Activated CD4-positive, alpha-beta T cell treated with anti-CD3 and anti-CD28 coated beads, Interleukin-2, amount 10 ng/mL, durations not matched to agents 7 days and 5 days (primary cell): ENCODE results near the gene KIZ. TPM values are rescaled to one million over a fixed set of nuclear protein-coding genes. Genes with fewer than 3 reads are reported as not detected.
"Not testable (repeated sequence)": the region's sequence is repeated elsewhere in the genome, so short reads cannot be mapped to it uniquely, and the experiment has no call there.

Experiments
- CTCF ChIA-PET: fragments of 350-600 bp; sonication (Branson Sonifier 250); formaldehyde crosslinking; loops from one replicate; lab custom pipeline; 2021; ENCODE audit warnings: antibody characterized with exemption; lab: Charles Lee
- POLR2A ChIA-PET: fragments of 350-600 bp; sonication (Branson Sonifier 250); formaldehyde crosslinking; loops from one replicate; lab custom pipeline; 2021; ENCODE audit warnings: antibody characterized with exemption; lab: Charles Lee
- DNase-seq: peaks from one replicate; pipeline ENCODE4 v3.0.0-alpha.2; 2020
- H3K27ac Mint-ChIP-seq: one replicate; pipeline ENCODE4 v1.8.0; 2021; ENCODE audit warnings: mild to moderate bottlenecking, moderate library complexity, mixed read lengths
- H3K27me3 Mint-ChIP-seq: one replicate; pipeline ENCODE4 v1.8.0; 2021; ENCODE audit warnings: mixed read lengths
- H3K36me3 Mint-ChIP-seq: one replicate; pipeline ENCODE4 v1.8.0; 2021; ENCODE audit warnings: low read depth, mixed read lengths
- H3K4me1 Mint-ChIP-seq: one replicate; pipeline ENCODE4 v1.8.0; 2021; ENCODE audit warnings: mixed read lengths
- H3K4me3 Mint-ChIP-seq: one replicate; pipeline ENCODE4 v1.8.0; 2021; ENCODE audit warnings: mild to moderate bottlenecking, moderate library complexity, mixed read lengths
- H3K9me3 Mint-ChIP-seq: one replicate; pipeline ENCODE4 v1.8.0; 2021; ENCODE audit warnings: mixed read lengths
- total RNA-seq, 2 experiments: library from RNA; stranded (reverse); gene quantifications; one replicate each; pipeline ENCODE4 v1.2.3, GENCODE V29; 2021

The KIZ gene
- total RNA-seq, 2 experiments from 2014 or later = 13.6 to 15.3 TPM

DNA sequence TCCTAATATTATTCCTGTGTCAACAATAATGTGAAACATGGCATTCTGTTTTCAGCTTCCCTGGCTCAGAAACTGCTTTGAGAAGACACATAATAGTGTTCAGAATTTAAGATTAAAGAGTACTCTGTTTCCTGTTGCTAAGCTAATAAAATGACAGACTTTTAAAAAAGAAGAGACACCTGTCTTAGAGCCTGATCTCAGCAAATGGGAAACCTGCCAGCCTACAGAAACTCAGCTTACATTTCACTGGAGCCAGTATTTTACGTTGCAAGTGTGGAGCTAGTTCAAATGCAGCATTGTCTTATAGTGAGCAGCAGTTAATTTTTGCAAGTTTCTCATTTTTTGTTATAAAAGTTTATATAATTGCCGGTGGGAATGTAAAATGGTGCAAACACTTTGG is 28.8 kb downstream of the KIZ start:
- H3K4me1 Mint-ChIP-seq = peaks cover 5% of the 10 kb centered on the region
- DNase-seq = no peak
- H3K4me3 Mint-ChIP-seq = no peak overlapping the region
- H3K36me3 Mint-ChIP-seq = peaks cover 2% of the 10 kb centered on the region
- no peaks in the 10 kb centered on the region for H3K9me3 Mint-ChIP-seq
- H3K27ac Mint-ChIP-seq = no peak overlapping the region
- POLR2A ChIA-PET = no interaction called here
- CTCF ChIA-PET = interaction anchor here (1.6 kb wide), 1 partner anchor 81 kb away, joined by 4 read pairs; no protein-coding TSS in a partner anchor
- no peaks in the 10 kb centered on the region for H3K27me3 Mint-ChIP-seq

DNA sequence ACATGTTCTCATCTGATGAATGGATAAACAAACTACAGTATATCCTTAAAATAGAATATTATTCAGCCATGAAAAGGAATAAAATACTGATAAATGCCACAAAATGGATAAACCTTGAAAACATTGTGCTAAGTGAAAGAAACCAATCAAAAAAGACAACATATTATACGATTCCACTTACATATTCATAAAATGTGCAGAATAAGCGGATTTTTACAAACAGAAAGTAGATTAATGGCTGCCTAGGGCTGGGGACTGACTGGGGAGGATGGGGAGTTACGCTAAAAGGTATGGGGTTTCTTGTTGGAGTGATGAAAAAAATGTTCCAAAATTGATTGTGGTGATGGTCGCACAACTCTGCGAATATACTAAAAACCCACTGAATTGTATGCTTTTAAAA is 29.4 kb downstream of the KIZ start:
- CTCF ChIA-PET = no interaction called here
- Mint-ChIP-seq H3K9me3 (no peaks in the 10 kb centered on the region), H3K4me1 (peaks cover 5% of the 10 kb centered on the region), H3K27me3 (no peaks in the 10 kb centered on the region), H3K36me3 (peaks cover 2% of the 10 kb centered on the region), H3K27ac (no peak overlapping the region), H3K4me3 (no peak overlapping the region)
- POLR2A ChIA-PET = no interaction called here
- DNase-seq = no peak

DNA sequence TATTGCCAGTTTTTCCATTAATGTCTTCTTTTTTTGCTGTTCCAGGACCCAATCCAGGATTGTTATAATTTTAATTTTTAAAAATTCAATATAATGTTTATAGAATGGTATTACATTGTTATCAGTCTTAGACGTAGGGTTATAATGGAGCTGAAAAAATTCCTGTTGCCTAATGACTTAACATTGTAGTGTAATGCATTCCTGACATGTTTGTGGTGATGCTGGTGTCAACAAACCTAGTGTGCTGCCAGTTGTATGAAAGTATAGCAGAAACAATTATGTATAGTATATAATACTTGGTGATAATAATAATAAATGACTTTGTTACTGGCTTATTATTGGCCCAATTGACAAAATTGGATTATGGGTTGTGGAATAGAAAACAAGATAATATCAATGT is 30.4 kb downstream of the KIZ start:
- peaks cover 2% of the 10 kb centered on the region for H3K36me3 Mint-ChIP-seq
- no peaks in the 10 kb centered on the region for H3K27me3 Mint-ChIP-seq
- no peak for DNase-seq
- no peaks in the 10 kb centered on the region for H3K9me3 Mint-ChIP-seq
- CTCF ChIA-PET = no interaction called here
- peaks cover 5% of the 10 kb centered on the region for H3K4me1 Mint-ChIP-seq
- H3K4me3 Mint-ChIP-seq = no peak overlapping the region
- no peak overlapping the region for H3K27ac Mint-ChIP-seq
- POLR2A ChIA-PET = no interaction called here

DNA sequence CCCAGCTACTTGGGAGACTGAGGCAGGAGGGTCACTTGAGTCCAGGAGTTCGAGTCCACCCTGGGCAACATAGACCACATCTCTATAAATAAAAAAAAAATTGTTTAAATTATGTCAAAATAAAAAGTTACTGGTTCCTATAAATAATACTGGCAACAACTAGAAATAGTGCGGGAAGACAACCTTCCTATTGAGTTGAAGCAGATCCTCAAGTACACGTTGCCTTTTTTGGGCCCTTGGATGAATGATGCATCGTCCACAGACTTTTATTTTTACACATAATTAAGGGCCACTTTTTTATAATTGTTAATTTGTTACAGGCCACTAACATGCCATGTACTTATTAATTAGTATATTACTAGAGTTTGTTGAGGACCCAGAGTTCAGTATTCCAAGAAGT is 31.1 kb downstream of the KIZ start:
- no peak for DNase-seq
- CTCF ChIA-PET = no interaction called here
- no peaks in the 10 kb centered on the region for H3K27me3 Mint-ChIP-seq
- H3K27ac Mint-ChIP-seq = no peak overlapping the region
- peaks cover 2% of the 10 kb centered on the region for H3K36me3 Mint-ChIP-seq
- H3K4me3 Mint-ChIP-seq = no peak overlapping the region
- POLR2A ChIA-PET = no interaction called here
- peaks cover 5% of the 10 kb centered on the region for H3K4me1 Mint-ChIP-seq
- no peaks in the 10 kb centered on the region for H3K9me3 Mint-ChIP-seq

DNA sequence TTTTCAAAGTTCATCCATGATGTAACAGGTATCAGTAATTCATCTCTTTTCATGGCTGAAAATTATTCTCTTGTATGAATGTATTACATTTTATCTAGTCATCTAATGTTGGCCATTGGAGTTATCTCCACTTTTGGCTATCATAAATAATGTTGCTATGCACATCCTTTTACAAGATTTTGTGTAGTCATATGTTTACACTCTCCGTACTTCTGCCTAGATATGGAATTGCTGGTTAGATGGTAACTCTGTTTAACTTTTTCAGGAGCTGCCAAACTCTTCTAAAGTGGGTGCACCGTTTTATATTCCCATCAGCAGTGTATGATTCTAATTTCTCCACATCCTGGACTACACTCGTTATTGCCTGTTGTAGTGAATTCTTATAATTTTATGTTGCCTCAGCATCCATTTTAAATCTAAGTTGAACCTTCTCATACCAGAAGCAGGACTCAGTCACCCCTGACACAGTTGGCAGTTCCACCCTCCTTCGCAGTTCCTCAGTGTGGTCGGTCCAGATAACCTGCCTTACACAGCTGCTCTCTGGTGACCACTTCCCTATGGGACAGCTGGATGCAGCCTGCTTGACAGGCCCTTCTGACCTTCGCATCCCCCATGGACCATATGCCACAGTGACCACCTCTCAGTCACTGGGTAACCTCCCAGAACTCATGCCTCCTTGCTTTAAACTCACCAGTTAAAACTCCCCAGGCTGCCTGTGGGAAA is 33.9 kb downstream of the KIZ start:
- no peak overlapping the region for H3K27ac Mint-ChIP-seq
- H3K9me3 Mint-ChIP-seq = no peaks in the 10 kb centered on the region
- no peak overlapping the region for H3K4me3 Mint-ChIP-seq
- peaks cover 13% of the 10 kb centered on the region for H3K36me3 Mint-ChIP-seq
- DNase-seq = no peak
- H3K27me3 Mint-ChIP-seq = no peaks in the 10 kb centered on the region
- peaks cover 5% of the 10 kb centered on the region for H3K4me1 Mint-ChIP-seq
- CTCF ChIA-PET = no interaction called here
- POLR2A ChIA-PET = interaction anchor here (0.7 kb wide), 1 partner anchor 462 kb away, joined by 3 read pairs; no protein-coding TSS in a partner anchor

DNA sequence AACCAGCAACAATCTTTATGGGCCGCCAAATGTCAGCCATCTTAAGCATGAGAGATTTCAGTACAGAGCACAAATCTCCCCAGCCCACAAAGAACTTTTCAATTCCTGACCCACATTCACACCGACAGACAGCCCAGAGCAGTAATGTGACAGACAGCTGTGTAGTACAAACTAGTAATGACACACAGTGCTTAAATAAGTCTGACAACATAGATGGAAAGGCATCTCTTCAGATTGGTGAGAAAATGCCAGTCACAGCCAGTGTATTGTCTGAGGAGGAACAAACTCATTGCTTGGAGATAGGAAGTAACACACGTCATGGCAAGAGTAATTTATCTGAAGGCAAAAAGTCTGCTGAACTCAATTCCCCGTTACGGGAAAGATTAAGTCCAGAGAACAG is 36.0 kb downstream of the KIZ start:
- no peak for DNase-seq
- POLR2A ChIA-PET = no interaction called here
- CTCF ChIA-PET = no interaction called here
- H3K4me3 Mint-ChIP-seq = no peak overlapping the region
- H3K36me3 Mint-ChIP-seq = peaks cover 27% of the 10 kb centered on the region
- no peaks in the 10 kb centered on the region for H3K27me3 Mint-ChIP-seq
- peaks cover 22% of the 10 kb centered on the region for H3K4me1 Mint-ChIP-seq
- no peak overlapping the region for H3K27ac Mint-ChIP-seq
- peaks cover 13% of the 10 kb centered on the region for H3K9me3 Mint-ChIP-seq

DNA sequence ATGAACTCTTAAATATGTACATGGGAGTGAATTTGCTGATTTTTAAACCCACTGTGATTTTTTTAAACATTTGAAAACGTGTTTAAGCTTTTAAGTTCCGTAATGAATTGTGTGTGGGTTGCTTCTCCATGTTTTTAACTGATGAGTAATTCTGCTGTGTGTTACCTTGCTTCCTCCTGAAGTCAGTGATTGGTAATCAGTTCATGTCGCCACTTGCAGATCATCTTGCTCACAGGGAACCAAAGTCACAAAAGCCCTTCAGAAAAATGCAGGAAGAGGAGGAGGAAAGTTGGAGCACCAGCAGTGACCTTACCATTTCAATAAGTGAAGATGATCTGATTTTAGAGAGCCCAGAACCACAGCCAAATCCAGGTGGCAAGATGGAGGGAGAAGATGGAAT is 36.7 kb downstream of the KIZ start:
- CTCF ChIA-PET = no interaction called here
- POLR2A ChIA-PET = no interaction called here
- Mint-ChIP-seq H3K4me3 (no peak overlapping the region), H3K27ac (no peak overlapping the region), H3K4me1 (peaks cover 25% of the 10 kb centered on the region), H3K27me3 (no peaks in the 10 kb centered on the region), H3K36me3 (peaks cover 29% of the 10 kb centered on the region), H3K9me3 (peaks cover 13% of the 10 kb centered on the region)
- DNase-seq = no peak

DNA sequence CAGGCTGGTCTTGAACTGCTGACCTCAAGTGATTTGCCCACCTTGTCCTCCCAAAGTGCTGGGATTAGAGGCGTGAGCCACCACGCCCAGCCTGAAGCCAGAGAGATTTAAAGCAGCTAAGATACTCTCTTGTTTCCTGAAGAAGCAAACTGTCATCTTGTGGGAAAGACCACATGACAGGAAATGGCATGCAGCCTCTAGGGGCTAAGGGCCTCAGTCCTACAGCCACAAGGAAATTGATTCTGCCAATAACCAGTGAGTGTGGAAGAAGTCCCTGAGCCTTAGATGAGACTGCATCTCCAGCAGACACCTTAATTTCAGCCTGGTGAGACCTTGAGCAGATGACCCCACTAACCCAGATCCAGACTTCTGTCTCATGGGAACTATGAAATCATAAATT is 40.9 kb downstream of the KIZ start:
- Mint-ChIP-seq H3K27me3 (no peaks in the 10 kb centered on the region), H3K36me3 (peaks cover 41% of the 10 kb centered on the region), H3K4me1 (peaks cover 26% of the 10 kb centered on the region), H3K4me3 (peak overlapping the region; percentile 28), H3K9me3 (peaks cover 20% of the 10 kb centered on the region), H3K27ac (peak overlapping the region; percentile 93)
- ChIA-PET CTCF (no interaction called here), POLR2A (no interaction called here)
- peak; percentile 43 for DNase-seq

DNA sequence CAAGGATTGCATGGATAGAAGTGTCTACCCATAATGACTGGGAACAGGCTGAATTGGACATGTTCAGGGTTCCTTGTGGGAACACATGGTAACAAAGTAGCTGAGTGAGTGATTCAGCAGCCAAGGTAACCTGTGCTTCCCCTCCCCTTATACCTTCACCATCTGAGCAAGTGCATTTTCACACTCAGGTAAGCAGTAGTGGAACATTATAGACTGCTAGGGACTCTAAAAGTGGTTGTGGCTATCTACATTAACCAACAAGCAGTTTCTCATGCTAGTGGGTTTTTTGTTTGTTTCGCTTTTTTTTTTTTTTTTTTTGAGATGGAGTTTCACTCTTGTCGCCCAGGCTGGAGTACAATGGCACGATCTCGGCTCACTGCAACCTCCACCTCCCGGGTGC is 41.4 kb downstream of the KIZ start:
- H3K27ac Mint-ChIP-seq = peak overlapping the region; percentile 93
- H3K4me1 Mint-ChIP-seq = peaks cover 26% of the 10 kb centered on the region
- peak overlapping the region; percentile 28 for H3K4me3 Mint-ChIP-seq
- POLR2A ChIA-PET = interaction anchor here (0.6 kb wide), 1 partner anchor 352 kb away, joined by 6 read pairs; no protein-coding TSS in a partner anchor
- no peak for DNase-seq
- H3K9me3 Mint-ChIP-seq = peaks cover 20% of the 10 kb centered on the region
- CTCF ChIA-PET = interaction anchor here (0.7 kb wide), 2 partner anchors 30 to 826 kb away, joined by 3 to 7 read pairs; no protein-coding TSS in a partner anchor
- no peaks in the 10 kb centered on the region for H3K27me3 Mint-ChIP-seq
- peaks cover 41% of the 10 kb centered on the region for H3K36me3 Mint-ChIP-seq

DNA sequence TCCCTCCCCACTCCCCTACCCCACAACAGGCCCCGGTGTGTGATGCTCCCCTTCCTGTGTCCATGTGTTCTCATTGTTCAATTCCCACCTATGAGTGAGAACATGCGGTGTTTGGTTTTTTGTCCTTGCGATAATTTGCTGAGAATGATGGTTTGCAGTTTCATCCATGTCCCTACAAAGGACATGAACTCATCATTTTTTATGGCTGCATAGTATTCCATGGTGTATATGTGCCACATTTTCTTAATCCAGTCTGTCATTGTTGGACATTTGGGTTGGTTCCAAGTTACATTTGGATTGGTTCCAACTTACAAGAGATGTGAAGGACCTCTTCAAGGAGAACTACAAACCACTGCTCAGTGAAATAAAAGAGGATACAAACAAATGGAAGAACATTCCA is 42.2 kb downstream of the KIZ start:
- H3K27me3 Mint-ChIP-seq, DNase-seq, H3K4me3 Mint-ChIP-seq, H3K27ac Mint-ChIP-seq, POLR2A ChIA-PET: not testable (repeated sequence)
- CTCF ChIA-PET = interaction anchor here (0.7 kb wide), 2 partner anchors 29 to 827 kb away, joined by 3 to 7 read pairs; no protein-coding TSS in a partner anchor
- Mint-ChIP-seq H3K36me3 (peaks cover 36% of the 10 kb centered on the region), H3K4me1 (peaks cover 26% of the 10 kb centered on the region), H3K9me3 (peaks cover 20% of the 10 kb centered on the region)

DNA sequence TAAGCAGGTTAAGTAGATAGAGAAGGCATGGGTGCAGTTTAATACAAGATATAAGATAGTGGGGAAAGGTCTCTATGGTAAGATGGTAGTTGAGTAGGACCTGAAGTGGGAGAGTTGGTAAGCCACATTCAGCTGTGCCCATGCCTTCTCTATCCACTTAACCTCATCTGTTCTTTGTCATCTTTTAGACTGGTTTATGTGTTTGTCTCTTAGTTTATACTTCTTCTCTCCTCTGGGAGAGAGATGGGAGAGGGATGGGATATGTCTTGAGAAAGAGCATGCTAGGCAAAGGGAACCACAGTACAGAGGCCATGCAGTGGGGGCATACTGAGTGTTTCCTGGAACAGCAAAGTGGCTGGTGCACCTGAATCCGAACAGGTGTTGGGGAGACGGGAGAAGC is 46.7 kb downstream of the KIZ start:
- Mint-ChIP-seq H3K36me3 (peaks cover 21% of the 10 kb centered on the region), H3K27me3 (no peaks in the 10 kb centered on the region), H3K9me3 (peaks cover 9% of the 10 kb centered on the region), H3K4me3 (no peak overlapping the region), H3K4me1 (peaks cover 20% of the 10 kb centered on the region), H3K27ac (no peak overlapping the region)
- CTCF ChIA-PET = no interaction called here
- POLR2A ChIA-PET = no interaction called here
- no peak for DNase-seq

DNA sequence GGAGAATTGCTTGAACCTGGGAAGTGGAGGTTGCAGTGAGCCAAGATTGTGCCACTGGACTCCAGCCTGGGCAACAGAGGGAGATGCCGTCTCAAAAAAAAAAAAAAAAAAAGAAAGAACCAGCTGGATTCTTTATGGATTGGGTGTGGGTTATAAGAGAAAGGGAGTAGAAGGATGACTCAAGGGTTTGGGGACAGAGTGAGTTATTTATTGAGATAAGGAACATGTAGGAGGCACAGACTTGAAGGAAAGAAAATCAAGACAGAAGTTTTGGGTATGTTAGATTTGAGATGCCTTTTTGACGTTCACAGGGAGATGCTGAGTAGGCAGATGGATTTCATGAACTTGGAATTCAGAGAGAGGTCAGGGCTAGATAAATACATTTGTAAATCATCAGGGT is 47.6 kb downstream of the KIZ start:
- CTCF ChIA-PET = no interaction called here
- H3K9me3 Mint-ChIP-seq = peaks cover 12% of the 10 kb centered on the region
- POLR2A ChIA-PET = no interaction called here
- H3K4me1 Mint-ChIP-seq = peaks cover 17% of the 10 kb centered on the region
- no peak overlapping the region for H3K27ac Mint-ChIP-seq
- H3K4me3 Mint-ChIP-seq = no peak overlapping the region
- DNase-seq = no peak
- H3K36me3 Mint-ChIP-seq = peaks cover 19% of the 10 kb centered on the region
- no peaks in the 10 kb centered on the region for H3K27me3 Mint-ChIP-seq

DNA sequence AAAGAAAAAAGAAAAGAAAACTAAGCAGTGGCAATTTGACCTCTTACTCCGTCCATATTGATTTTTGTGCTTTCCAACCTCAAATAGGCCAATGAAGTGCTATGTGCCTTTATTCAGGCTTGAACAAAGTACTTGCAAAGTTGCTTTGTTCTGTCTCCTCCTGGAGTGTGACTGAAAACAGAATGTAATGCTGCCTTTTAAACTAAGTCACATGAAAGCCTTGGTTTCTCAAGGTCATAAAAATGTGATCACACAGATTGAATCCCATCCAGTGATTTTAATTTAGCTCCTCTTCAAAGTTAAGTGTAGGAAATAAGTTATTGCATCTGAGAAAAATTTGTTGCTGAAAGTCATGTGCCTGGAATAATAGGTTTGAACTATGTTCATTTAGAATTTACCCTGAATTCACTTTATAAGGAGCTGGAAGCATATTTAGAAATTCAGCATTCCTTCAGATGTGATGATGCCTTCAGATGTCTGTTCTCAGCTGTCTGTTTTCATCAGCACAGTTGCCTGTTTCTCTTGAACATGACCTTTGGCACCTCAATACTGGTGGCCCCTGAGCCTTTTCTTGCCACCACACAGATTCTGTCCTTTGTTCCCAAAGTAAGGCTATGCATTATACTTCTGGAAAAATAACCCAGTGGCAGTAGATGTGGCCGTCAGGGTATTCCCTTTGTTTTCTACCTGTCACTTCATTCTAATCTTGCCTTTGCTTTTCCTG is 48.8 kb downstream of the KIZ start:
- ChIA-PET POLR2A (no interaction called here), CTCF (no interaction called here)
- H3K27me3 Mint-ChIP-seq = no peaks in the 10 kb centered on the region
- H3K9me3 Mint-ChIP-seq = peaks cover 9% of the 10 kb centered on the region
- peaks cover 19% of the 10 kb centered on the region for H3K36me3 Mint-ChIP-seq
- no peak overlapping the region for H3K27ac Mint-ChIP-seq
- DNase-seq = no peak
- H3K4me1 Mint-ChIP-seq = peaks cover 17% of the 10 kb centered on the region
- no peak overlapping the region for H3K4me3 Mint-ChIP-seq
